Measurements from ENCODE around the gene EFL1. TPM values are rescaled to one million over a fixed set of nuclear protein-coding genes. Genes with fewer than 3 reads are reported as not detected.
A peak's percentile ranks its signal among the peaks of the same experiment; 100 is the strongest.
"Not testable (repeated sequence)": the region's sequence is repeated elsewhere in the genome, so short reads cannot be mapped to it uniquely, and the experiment has no call there.

The EFL1 gene
- polyA plus RNA-seq, result 10 to 100 TPM in 2 of 3 donors, 1 to 10 TPM in 1; 9.4 to 22.5 (median 15.3) TPM

DNA sequence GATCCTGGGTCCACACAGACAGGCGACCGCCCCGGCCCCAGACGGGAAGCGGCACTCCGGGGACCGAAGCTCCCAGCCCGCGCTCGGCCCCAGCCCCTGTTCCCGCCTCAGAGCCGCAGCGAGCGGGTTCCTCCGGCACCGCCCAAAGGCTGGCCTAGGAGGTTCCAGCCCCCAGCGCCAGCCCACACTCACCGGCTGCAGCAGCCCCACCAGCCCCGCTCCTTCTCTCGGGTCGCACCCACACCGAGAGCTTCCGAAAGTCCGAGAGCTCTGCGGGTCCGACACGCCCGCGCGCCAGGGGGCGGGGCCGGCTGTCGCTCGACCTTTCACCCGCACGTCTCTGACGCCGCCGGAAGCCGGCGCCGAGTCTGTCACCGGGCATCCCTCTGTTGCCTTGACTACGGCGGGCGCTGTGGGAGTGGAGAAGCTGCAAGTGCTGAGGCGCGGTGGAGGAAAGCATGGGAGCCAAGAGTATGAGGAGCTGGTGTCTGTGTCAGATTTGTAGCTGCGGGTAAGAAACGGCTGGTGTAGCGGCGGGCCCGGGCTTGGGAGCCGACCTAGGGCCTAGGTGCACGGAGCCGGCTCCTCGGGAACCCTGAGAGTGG lies at the start of gene EFL1, which contains the start of gene SAXO2:
TSS of gene EFL1 (minus strand) at position 313 of the 605 bp plus-strand sequence. CDS start 956 bp downstream, outside the sequence.
TSS of gene SAXO2 (plus strand) at position 397 of the 605 bp plus-strand sequence. CDS start at position 459, 62 bp downstream.
- peaks cover 24 to 32% of the 10 kb centered on the region in 2 donors for H3K4me1 Mint-ChIP-seq
- no peaks in the 10 kb centered on the region for H3K9me3 Mint-ChIP-seq
- H3K36me3 Mint-ChIP-seq, result peaks cover 4 to 10% (median 9%) of the 10 kb centered on the region in 3 donors
- H3K4me3 Mint-ChIP-seq, result peak within 1 kb of the TSS; percentile 91 to 97 (median 95)
- DNase-seq, result peak; percentile 87 to 93 (median 91)
- H3K27ac Mint-ChIP-seq, result peak within 1 kb of the TSS; percentile 85 to 98 (median 93)
- peaks cover 0 to 2% (median 0%) of the 10 kb centered on the region in 3 donors for H3K27me3 Mint-ChIP-seq (ENCODE audit: low read depth in 3 of 3)

DNA sequence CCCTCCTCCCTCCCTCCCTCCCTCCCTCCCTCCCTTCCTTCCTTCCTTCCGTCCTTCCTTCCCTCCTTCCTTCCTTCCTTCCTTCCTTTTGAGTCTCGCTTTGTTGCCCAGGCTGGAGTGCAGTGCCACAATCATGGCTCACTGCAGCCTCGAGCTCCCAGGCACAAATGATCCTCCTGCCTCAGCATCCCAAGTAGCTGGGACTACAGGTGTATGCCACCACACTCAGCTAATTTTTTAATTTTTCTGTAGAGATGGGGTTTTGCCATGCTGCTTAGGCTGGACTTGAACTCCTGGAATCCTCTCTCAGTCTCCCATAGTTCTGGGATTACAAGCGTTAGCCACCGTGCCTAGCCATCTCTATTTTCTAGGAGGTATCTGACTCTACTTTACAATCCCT lies 48.8 kb upstream of the EFL1 start:
- not testable (repeated sequence) for H3K27me3 Mint-ChIP-seq (ENCODE audit: low read depth in 3 of 3); H3K9me3 Mint-ChIP-seq; DNase-seq; H3K36me3 Mint-ChIP-seq; H3K4me3 Mint-ChIP-seq; H3K4me1 Mint-ChIP-seq; H3K27ac Mint-ChIP-seq

DNA sequence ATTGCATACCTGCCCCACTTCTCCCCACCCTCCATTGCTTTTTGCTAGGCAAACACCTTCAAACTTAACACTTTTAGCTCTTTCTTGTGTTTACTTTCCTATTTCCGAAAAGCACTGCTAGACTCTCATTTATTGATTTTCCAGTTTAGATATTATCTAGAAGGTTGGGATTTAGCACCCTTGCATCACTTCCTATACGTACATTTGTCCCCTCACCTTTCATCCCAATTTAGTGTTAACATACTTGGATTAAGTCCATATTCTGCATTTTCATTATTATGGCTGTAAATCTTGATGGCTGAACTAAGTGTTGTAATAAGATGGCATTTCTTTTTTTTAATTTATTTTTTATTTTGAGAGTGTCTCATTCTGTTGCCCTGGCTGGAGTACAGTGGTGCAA lies 47.3 kb upstream of the EFL1 start:
- Mint-ChIP-seq H3K9me3 (peaks cover 0 to 8% (median 0%) of the 10 kb centered on the region in 6 donors), H3K27me3 (ENCODE audit: low read depth in 3 of 3) (peaks cover 2 to 8% (median 2%) of the 10 kb centered on the region in 3 donors), H3K36me3 (no peaks in the 10 kb centered on the region), H3K4me1 (no peaks in the 10 kb centered on the region), H3K27ac (no peak overlapping the region), H3K4me3 (no peak overlapping the region)
- no peak for DNase-seq

DNA sequence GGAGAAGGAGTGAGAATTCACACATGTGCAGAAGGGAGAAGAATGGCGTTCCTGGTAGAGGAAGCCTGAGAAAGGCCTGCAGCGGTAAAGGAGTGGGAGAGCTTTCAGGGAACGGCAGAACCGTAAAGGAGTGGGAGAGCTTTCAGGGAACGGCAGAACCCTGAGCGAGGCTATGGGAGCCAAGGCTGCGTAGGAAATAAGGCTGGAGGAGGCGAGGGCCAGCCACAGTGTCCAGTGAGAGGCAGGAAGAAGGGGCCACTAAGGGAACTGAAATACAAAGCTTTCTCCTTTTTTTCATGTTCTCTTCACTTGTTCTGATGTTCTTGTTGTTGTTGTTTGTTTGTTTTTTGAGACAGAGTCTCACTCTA lies 45.2 kb upstream of the EFL1 start:
- Mint-ChIP-seq H3K4me1 (no peaks in the 10 kb centered on the region), H3K4me3 (no peak overlapping the region), H3K36me3 (no peaks in the 10 kb centered on the region), H3K9me3 (peaks cover 0 to 8% (median 0%) of the 10 kb centered on the region in 6 donors), H3K27ac (no peak overlapping the region), H3K27me3 (ENCODE audit: low read depth in 3 of 3) (peaks cover 2 to 5% (median 2%) of the 10 kb centered on the region in 3 donors)
- DNase-seq, result no peak

DNA sequence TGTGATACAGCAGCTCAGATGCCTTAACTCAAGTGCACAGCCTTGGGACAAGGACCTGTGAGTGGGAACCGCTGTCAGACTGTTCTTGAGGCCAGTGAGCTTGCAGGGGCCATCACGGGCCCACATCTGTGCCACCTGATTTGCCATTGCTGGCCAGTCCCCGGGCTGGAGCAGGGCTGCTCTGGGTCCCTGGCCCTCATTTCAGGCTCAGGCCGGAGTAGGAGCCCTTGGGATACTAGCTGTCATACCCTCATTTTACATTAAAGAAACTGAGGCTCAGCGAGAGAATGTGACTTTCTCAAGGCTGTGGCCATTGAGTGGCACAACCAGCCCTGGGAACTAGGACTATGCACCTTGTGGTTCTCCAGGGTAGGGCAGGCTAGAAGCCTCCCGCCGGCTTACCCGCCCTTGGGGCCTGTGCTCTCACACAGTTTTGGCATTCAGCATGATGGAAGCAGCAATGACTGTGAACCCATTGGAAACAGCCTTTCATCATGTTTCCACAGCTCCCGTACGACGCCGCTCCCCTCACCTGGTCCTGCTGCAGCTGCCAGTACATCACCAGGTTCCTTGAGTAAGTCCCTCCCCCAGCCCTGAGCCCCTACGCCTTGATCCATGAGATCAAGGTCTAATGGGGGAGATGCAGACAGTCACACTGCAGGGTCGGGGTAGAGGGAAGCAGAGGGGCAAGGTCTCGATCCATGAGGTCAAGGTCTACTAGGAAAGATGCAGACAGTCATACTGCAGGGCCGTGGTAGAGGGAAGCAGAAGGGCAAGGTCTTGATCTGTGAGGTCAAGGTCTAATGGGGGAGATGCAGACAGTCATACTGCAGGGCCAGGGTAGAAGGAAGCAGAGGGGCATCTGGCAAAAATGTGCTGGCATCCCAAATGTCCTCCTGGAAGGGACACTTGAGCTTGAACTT lies 44.5 kb upstream of the EFL1 start:
- Mint-ChIP-seq H3K27me3 (ENCODE audit: low read depth in 3 of 3) (peaks cover 2 to 5% (median 2%) of the 10 kb centered on the region in 3 donors), H3K9me3 (peaks cover 0 to 8% (median 0%) of the 10 kb centered on the region in 6 donors), H3K4me1 (no peaks in the 10 kb centered on the region), H3K4me3 (no peak overlapping the region), H3K27ac (no peak overlapping the region), H3K36me3 (no peaks in the 10 kb centered on the region)
- no peak for DNase-seq

DNA sequence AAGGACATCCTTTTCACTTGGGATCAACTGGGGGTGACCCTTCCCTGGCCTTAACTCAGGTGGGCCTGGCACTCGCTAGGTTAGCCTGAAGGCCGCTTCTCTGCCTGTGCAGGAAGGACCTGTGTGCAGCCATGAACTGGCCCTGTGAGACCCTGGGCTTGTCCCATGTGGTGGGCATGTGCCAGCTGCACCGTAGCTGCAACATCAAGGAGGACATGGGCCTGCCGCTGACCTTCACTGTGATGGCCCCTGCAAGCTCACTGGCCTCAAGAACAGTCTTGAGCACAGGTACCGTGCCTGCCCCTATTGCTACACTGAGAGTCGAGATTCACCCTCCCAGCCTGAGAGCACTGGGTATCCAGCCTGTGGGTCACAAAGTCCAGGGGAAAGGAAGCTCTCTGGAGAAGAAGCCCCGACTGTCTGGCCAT lies 43.1 kb upstream of the EFL1 start:
- Mint-ChIP-seq H3K4me3 (no peak overlapping the region), H3K27ac (no peak overlapping the region), H3K36me3 (no peaks in the 10 kb centered on the region), H3K4me1 (no peaks in the 10 kb centered on the region), H3K27me3 (ENCODE audit: low read depth in 3 of 3) (peaks cover 0 to 5% (median 2%) of the 10 kb centered on the region in 3 donors), H3K9me3 (peaks cover 0 to 4% (median 0%) of the 10 kb centered on the region in 6 donors)
- no peak for DNase-seq

DNA sequence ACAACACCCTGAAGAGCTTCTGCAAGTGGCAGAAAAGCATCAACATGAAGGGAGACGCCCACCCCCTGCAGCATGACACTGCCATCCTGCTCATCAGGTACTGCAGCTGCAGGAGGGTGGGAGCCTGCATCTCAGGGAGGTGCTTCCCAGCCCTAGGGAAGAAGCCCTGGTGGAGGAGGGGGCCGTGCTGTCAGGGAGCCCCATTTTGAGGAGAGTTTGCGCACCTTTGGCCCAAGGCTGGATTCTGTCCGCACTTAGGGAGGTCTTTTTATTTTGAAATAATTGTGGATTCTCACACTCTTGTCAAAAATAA lies 42.2 kb upstream of the EFL1 start:
- H3K4me3 Mint-ChIP-seq, result no peak overlapping the region
- no peak overlapping the region for H3K27ac Mint-ChIP-seq
- no peak for DNase-seq
- peaks cover 0 to 4% (median 0%) of the 10 kb centered on the region in 3 donors for H3K27me3 Mint-ChIP-seq (ENCODE audit: low read depth in 3 of 3)
- no peaks in the 10 kb centered on the region for H3K9me3 Mint-ChIP-seq
- H3K4me1 Mint-ChIP-seq, result no peaks in the 10 kb centered on the region
- no peaks in the 10 kb centered on the region for H3K36me3 Mint-ChIP-seq

DNA sequence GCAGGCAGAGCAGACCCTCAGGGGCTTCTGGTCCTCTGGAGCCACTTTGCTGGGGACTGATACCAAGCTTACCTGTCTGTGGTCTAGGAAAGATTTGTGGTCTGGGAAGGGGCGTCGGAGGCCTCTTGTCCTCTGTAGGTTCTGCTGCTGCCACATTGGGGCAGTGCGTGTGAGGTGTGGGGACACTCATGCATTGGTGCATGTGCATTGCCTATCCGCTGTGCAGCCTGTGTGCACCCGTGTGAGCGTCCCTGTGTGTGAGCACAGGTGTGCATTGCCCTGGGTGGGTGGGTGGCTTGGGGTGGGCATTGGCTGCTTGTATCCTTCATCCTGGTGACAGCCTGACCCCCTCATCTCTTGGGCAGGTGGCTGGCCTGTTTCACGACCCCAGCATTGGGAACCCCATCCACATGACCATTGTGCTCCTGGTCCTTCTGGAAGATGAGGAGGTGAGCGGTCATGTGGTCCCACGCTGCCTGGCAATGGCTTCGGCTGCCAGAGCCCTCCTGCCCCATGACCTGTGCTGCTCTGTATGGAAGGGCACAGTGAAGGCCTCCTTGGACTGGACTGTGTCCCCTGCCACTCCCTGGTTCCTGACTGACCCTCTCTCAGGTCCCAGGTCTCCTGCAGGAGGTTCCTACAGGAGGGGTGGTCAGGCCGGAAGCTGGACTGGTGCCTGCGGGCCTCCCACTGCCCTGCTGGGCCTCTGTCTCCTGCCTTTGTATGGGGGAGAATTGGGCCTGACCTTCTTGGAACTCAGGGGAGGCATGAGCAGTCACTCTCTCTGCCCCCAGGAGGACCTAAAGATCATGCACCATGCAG lies 41.6 kb upstream of the EFL1 start:
- H3K36me3 Mint-ChIP-seq, result no peaks in the 10 kb centered on the region
- H3K27me3 Mint-ChIP-seq (ENCODE audit: low read depth in 3 of 3), result peaks cover 0 to 2% (median 0%) of the 10 kb centered on the region in 3 donors
- H3K4me1 Mint-ChIP-seq, result no peaks in the 10 kb centered on the region
- H3K4me3 Mint-ChIP-seq, result no peak overlapping the region
- H3K9me3 Mint-ChIP-seq, result no peaks in the 10 kb centered on the region
- no peak for DNase-seq
- no peak overlapping the region for H3K27ac Mint-ChIP-seq

DNA sequence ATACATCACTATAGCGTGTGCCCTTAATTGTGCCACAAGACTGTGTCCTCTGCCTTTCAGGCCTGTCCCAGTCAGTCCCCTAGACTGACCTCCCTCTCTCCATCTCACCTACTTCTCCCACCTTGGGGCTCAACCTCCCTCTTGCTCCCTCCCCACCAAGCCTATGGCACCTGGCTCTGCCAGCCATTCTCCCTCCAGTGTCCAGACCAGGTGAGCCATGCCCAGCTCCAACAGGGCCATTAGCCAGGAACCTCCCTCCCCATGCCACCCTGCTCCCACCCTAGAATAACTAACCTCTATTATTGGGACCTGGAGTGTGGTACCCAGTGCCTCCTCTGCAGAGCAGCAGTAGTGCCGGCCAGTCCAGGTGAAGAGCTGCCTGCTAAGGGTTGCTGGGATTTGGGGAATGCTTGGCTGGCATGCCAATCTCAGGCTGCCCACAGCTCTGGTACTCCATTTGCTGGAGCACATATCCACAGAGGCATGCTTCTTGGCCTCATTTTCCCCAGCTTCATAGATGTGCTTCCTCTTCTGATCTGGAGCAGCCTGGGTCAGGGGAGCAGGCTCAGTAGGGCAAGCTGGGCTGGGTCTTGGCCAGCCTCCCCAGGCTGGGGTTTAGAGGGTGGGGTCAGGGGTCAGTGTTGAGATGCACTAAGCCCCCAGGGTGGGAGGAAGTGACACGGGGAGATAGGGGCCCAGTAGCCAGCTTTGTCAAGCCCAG lies 38.9 kb upstream of the EFL1 start:
- H3K36me3 Mint-ChIP-seq, result no peaks in the 10 kb centered on the region
- H3K9me3 Mint-ChIP-seq, result no peaks in the 10 kb centered on the region
- peaks cover 0 to 6% (median 0%) of the 10 kb centered on the region in 3 donors for H3K27me3 Mint-ChIP-seq (ENCODE audit: low read depth in 3 of 3)
- no peak for DNase-seq
- H3K27ac Mint-ChIP-seq, result peak overlapping the region in 1 of 6 donors; percentile 59
- peaks cover 15% of the 10 kb centered on the region in 2 donors for H3K4me1 Mint-ChIP-seq
- no peak overlapping the region for H3K4me3 Mint-ChIP-seq

DNA sequence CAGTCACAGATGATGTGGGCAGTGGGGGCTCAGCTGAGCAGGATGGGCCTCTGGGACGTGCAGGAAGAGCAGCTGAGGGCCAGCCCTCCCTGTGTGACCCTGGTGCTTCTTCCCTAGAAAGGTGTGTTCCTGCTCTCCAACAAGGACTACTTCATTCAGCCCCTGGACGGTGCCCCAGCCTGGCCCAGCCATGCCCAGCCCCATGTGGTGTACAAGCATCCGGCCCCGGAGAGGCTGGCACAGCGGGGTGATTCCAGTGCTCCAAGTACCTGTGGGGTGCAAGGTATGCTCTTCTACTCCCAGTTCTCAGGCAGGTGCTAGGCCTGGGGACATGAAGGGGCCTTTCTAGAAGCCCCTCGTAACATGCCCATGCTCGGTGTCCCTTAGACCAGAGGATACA lies 38.3 kb upstream of the EFL1 start:
- Mint-ChIP-seq H3K36me3 (no peaks in the 10 kb centered on the region), H3K27ac (peak overlapping the region in 1 of 6 donors; percentile 59), H3K9me3 (no peaks in the 10 kb centered on the region), H3K4me1 (peaks cover 15% of the 10 kb centered on the region in 2 donors), H3K4me3 (no peak overlapping the region), H3K27me3 (ENCODE audit: low read depth in 3 of 3) (peaks cover 0 to 6% (median 0%) of the 10 kb centered on the region in 3 donors)
- no peak for DNase-seq

DNA sequence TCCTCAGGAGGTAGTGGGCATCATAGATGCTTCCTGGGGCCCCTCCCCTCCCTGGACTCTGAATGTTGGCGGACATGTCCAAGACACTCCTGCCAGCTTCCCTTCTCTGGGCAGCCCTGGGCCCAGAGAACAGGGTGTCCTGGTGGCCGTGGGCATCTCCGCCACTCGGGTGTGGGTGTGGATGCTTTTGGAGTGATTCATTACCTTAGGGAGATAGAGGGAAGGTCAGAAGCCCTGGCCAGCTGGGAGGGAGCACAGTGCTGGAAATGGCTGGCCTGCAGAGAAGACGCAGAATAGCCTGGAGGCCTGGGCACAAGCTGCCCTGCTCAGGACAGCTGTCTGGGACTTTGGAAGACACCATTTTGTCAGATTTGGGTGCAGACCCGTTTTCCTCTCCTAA lies 37.8 kb upstream of the EFL1 start:
- H3K27me3 Mint-ChIP-seq (ENCODE audit: low read depth in 3 of 3); H3K36me3 Mint-ChIP-seq; H3K27ac Mint-ChIP-seq; H3K4me3 Mint-ChIP-seq; DNase-seq; H3K9me3 Mint-ChIP-seq: not testable (repeated sequence)
- peaks cover 15% of the 10 kb centered on the region in 2 donors for H3K4me1 Mint-ChIP-seq

DNA sequence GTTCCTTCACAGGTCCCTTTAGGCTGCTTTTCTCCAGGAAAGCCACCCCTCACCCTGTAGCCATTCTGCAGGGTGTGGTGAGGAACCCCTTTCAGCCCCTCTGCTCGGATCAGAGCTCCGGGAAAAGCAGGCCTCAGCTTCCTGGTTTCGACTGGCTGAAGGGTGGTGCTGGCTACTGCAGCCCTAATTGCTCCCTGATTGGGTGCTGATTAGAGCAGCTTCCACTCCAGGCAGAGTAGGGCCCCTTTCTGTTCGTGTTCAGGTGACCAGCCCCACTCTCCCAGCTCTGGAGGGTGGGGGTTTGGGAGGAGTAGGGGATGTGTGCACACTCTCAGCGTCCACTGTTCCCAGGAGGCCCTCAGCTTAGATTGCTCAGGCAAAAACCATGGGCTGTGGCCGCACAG lies 37.0 kb upstream of the EFL1 start:
- H3K9me3 Mint-ChIP-seq; H3K4me3 Mint-ChIP-seq; H3K27ac Mint-ChIP-seq; DNase-seq; H3K27me3 Mint-ChIP-seq (ENCODE audit: low read depth in 3 of 3); H3K36me3 Mint-ChIP-seq: not testable (repeated sequence)
- peaks cover 15% of the 10 kb centered on the region in 2 donors for H3K4me1 Mint-ChIP-seq

DNA sequence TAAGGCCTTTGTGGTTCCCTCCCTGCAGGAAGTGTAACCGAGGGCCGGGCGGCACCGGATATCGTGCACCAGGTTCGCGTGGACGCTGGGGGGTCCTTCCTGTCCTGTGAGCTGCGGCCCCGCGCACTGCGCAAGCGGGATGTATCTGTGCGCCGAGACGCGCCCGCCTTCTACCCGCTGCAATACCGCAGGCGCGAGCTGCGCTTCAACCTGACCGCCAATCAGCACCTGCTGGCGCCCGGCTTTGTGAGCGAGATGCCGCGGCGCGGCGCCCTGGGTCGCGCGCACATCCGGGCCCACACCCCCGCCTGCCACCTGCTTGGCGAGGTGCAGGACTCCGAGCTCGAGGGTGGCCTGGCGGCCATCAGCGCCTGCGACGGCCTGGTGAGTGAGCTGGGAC lies 36.0 kb upstream of the EFL1 start:
- H3K27ac Mint-ChIP-seq, result peak overlapping the region in 3 of 6 donors; percentile 16 to 65 (median 64)
- no peaks in the 10 kb centered on the region for H3K36me3 Mint-ChIP-seq
- peak overlapping the region in 4 of 5 donors; percentile 28 to 69 (median 50) for H3K4me3 Mint-ChIP-seq
- peaks cover 0 to 6% (median 0%) of the 10 kb centered on the region in 3 donors for H3K27me3 Mint-ChIP-seq (ENCODE audit: low read depth in 3 of 3)
- H3K4me1 Mint-ChIP-seq, result peaks cover 15% of the 10 kb centered on the region in 2 donors
- H3K9me3 Mint-ChIP-seq, result no peaks in the 10 kb centered on the region
- DNase-seq, result peak; percentile 65 to 84 (median 78)
